RWPE2 (cell line): Measurements from ENCODE around the gene NFKBIZ.
"Not testable (repeated sequence)": the region's sequence is repeated elsewhere in the genome, so short reads cannot be mapped to it uniquely, and the experiment has no call there.

Source experiments
- ATAC-seq: fragments of 200-7000 bp; cut with Tn5 transposase; 3 replicates; pipeline ENCODE4 v1.9.1; 2021; ENCODE audit warnings: low read depth
- DNase-seq: peaks from one replicate; pipeline ENCODE4 v3.0.0-alpha.2; 2020; ENCODE audit warnings: low spot score
- H3K27ac ChIP-seq: fragments of 450-650 bp; 2 replicates; pipeline ENCODE4 v1.5.1; 2017; ENCODE audit warnings: mild to moderate bottlenecking; ENCODE audit not compliant: poor library complexity, severe bottlenecking
- H3K27me3 ChIP-seq: fragments of 250-450 bp; sonication (Bioruptor Pico); 2 replicates; pipeline ENCODE4 v1.5.1; 2021; ENCODE audit warnings: mild to moderate bottlenecking, moderate library complexity; ENCODE audit not compliant: insufficient read depth, poor library complexity, severe bottlenecking
- H3K36me3 ChIP-seq: fragments of 250-450 bp; sonication (Bioruptor Pico); 2 replicates; pipeline ENCODE4 v1.5.1; 2020; ENCODE audit warnings: low read depth, mild to moderate bottlenecking, moderate library complexity
- H3K4me1 ChIP-seq: fragments of 250-450 bp; sonication (Bioruptor Pico); 2 replicates; pipeline ENCODE4 v1.5.1; 2021; ENCODE audit warnings: mild to moderate bottlenecking, moderate library complexity; ENCODE audit not compliant: insufficient read depth, poor library complexity, severe bottlenecking
- H3K4me3 ChIP-seq: fragments of 250-450 bp; sonication (Bioruptor Pico); 2 replicates; pipeline ENCODE4 v1.5.1; 2021; ENCODE audit warnings: mild to moderate bottlenecking, moderate library complexity; ENCODE audit not compliant: severe bottlenecking
- H3K9me3 ChIP-seq: fragments of 250-450 bp; sonication (Bioruptor Pico); 2 replicates; pipeline ENCODE4 v1.5.1; 2021; ENCODE audit warnings: mild to moderate bottlenecking, moderate library complexity; ENCODE audit not compliant: severe bottlenecking
- CTCF ChIP-seq: fragments of 450-650 bp; IDR thresholded peaks from one replicate; pipeline ENCODE4 v1.5.1; 2017; ENCODE audit warnings: mild to moderate bottlenecking, moderate library complexity; ENCODE audit not compliant: poor library complexity, severe bottlenecking

The NFKBIZ gene

DNA sequence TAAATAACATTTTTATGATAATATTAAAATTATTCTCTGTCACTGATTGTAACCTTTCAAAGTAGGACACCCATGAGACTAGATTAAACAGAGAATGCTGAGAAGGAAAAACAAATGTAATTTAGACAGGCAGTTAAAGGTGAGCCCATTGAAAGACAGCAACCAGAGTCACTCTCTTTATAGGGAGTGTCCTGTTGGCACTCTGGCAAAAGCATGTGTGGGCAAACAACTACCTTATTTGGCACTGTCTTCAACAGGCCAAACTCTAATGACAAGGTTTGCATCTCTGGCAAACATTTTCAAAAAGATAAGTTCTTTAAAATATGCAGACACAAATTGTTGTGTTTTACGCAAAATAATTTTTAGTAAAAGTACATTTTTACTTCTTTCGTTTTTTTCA is 29.8 kb downstream of the NFKBIZ start:
- H3K27ac ChIP-seq = no peak overlapping the region
- no peaks in the 10 kb centered on the region for H3K9me3 ChIP-seq
- DNase-seq (no peak), ATAC-seq (no peak)
- no peak for TF ChIP-seq CTCF
- H3K36me3 ChIP-seq = no peaks in the 10 kb centered on the region
- no peak overlapping the region for H3K4me3 ChIP-seq
- no peaks in the 10 kb centered on the region for H3K4me1 ChIP-seq
- H3K27me3 ChIP-seq = no peaks in the 10 kb centered on the region

DNA sequence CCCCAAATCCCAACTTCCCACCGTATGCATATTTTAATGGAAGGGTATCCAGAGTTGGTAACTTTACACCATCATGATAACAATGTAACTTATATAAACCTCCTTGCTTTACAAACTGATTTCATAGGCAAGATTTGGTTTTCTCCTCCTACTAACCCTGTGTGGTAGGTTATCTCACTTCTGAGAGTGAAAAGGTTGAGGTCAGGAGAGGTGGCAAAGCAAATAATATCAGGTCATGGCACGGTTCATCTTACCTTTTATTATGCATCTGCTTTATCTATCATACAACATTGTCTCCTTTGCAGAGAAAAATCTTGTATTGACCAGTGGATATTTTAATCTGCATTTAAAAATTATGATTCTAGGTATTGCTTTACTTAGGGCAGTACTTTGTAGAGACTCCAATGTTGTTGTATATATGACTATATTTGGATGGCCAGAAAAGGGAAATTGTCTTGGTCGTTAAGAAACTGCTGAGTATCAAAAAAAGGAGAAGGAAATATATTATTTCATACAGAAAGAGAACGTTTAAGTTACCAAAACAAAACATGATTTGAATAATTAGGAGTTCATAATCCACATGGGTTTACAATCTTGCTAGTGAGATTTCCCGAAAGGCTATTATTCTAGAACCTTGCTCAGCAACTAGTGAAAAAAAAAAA is 30.4 kb downstream of the NFKBIZ start:
- Histone ChIP-seq H3K36me3 (no peaks in the 10 kb centered on the region), H3K4me3 (no peak overlapping the region), H3K9me3 (no peaks in the 10 kb centered on the region), H3K4me1 (no peaks in the 10 kb centered on the region), H3K27ac (no peak overlapping the region), H3K27me3 (no peaks in the 10 kb centered on the region)
- TF ChIP-seq CTCF = no peak
- ATAC-seq = no peak
- DNase-seq = no peak

- TF ChIP-seq CTCF = no peak
- peak; percentile 42; the same call in 1 of the 3 replicates for ATAC-seq
- no peak overlapping the region for H3K4me3 ChIP-seq
Measured at GRCh38 chr3:101884776-101885175, 35.5 kb downstream of the NFKBIZ start.

DNA sequence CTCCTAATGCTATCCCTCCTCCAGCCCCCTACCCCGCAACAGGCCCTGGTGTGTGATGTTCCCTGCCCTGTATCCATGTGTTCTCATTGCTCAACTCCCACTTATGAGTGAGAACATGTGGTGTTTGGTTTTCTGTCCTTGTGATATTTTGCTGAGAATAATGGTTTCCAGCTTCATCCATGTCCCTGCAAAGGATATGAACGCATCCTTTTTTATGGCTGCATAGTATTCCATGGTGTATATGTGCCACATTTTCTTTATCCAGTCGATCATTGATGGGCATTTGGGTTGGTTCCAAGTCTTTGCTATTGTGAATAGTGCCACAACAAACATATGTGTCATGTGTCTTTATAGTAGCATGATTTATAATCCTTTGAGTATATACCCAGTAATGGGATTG is 36.3 kb downstream of the NFKBIZ start:
- H3K36me3 ChIP-seq, H3K4me1 ChIP-seq, H3K9me3 ChIP-seq, H3K4me3 ChIP-seq, DNase-seq, H3K27me3 ChIP-seq, H3K27ac ChIP-seq, ATAC-seq: not testable (repeated sequence)

More at GRCh38 chr3:101884776-101885175, 35.5 kb downstream of the NFKBIZ start:
- Histone ChIP-seq H3K4me1 (no peaks in the 10 kb centered on the region), H3K27ac (no peak overlapping the region), H3K27me3 (no peaks in the 10 kb centered on the region), H3K36me3 (no peaks in the 10 kb centered on the region), H3K9me3 (no peaks in the 10 kb centered on the region)
- no peak for DNase-seq

DNA sequence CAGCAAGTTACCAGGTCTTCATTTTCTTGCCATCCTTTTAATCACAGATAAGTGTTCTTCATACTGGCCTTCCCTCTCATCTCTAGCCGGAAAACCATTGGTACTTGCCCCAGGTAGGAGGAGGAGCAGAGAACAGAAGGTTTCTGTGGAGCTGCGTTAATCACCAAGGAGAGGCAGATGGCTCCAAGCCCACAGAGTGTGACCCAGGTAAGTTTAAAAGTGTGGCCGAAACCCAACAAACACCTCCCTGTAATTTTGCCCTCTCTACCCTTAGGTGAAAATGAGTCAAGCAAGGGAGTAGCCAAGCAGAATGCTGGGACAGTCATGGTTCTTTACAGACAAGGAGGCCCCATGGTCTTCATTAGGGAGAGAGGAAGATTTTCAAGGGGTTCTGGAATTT is 37.3 kb downstream of the NFKBIZ start:
- Histone ChIP-seq H3K9me3 (no peaks in the 10 kb centered on the region), H3K4me3 (no peak overlapping the region), H3K27me3 (no peaks in the 10 kb centered on the region), H3K27ac (no peak overlapping the region), H3K36me3 (no peaks in the 10 kb centered on the region), H3K4me1 (no peaks in the 10 kb centered on the region)
- no peak for DNase-seq
- no peak for TF ChIP-seq CTCF
- no peak for ATAC-seq
